Kidney tubule cell (primary cell): ENCODE data around the gene POLR2B.
"Not testable (repeated sequence)": the region's sequence is repeated elsewhere in the genome, so short reads cannot be mapped to it uniquely, and the experiment has no call there.

ENCODE experiments used
- DNase-seq: peaks from one replicate; pipeline ENCODE4 v3.0.0-alpha.2; 2018; ENCODE audit warnings: low spot score

Gene POLR2B

GRCh38 chr4:57053508-57053907, 74.8 kb downstream of the POLR2B start:
- DNase-seq = peak; percentile 99

- no peak for DNase-seq
Measured at GRCh38 chr4:57055886-57056285, 77.2 kb downstream of the POLR2B start.

GRCh38 chr4:57059890-57060716, 81.4 kb downstream of the POLR2B start:
- peak; percentile 67 for DNase-seq

- not testable (repeated sequence) for DNase-seq
Measured at GRCh38 chr4:57060717-57061067, 82.0 kb downstream of the POLR2B start.

- DNase-seq = peak; percentile 63
Measured at GRCh38 chr4:57061395-57061794, 82.7 kb downstream of the POLR2B start.

GRCh38 chr4:57063518-57063917, 84.8 kb downstream of the POLR2B start:
- DNase-seq = no peak

GRCh38 chr4:57064120-57064519, 85.4 kb downstream of the POLR2B start:
- DNase-seq = no peak

- peak; percentile 64 for DNase-seq
Measured at GRCh38 chr4:57064811-57065711, 86.4 kb downstream of the POLR2B start.

- no peak for DNase-seq
Measured at GRCh38 chr4:57065730-57066482, 87.2 kb downstream of the POLR2B start.

- DNase-seq = no peak
Measured at GRCh38 chr4:57068237-57068981, 89.7 kb downstream of the POLR2B start.

- DNase-seq = no peak
Measured at GRCh38 chr4:57070461-57070860, 91.8 kb downstream of the POLR2B start.

GRCh38 chr4:57071326-57071725, 92.6 kb downstream of the POLR2B start:
- no peak for DNase-seq

- no peak for DNase-seq
Measured at GRCh38 chr4:57073559-57073958, 94.9 kb downstream of the POLR2B start.

GRCh38 chr4:57074744-57075143, 96.0 kb downstream of the POLR2B start:
- peak; percentile 90 for DNase-seq

- peak; percentile 54 for DNase-seq
Measured at GRCh38 chr4:57075367-57075766, 96.7 kb downstream of the POLR2B start.

- peak; percentile 56 for DNase-seq
Measured at GRCh38 chr4:57076646-57077045, 98.0 kb downstream of the POLR2B start.

- DNase-seq = peak; percentile 98
Measured at GRCh38 chr4:57077550-57078343, 99.1 kb downstream of the POLR2B start.

GRCh38 chr4:57078685-57079521, 100.2 kb downstream of the POLR2B start:
- DNase-seq = peak; percentile 92
